ENCODE results near the gene AGAP1.
"Not testable (repeated sequence)": the region's sequence is repeated elsewhere in the genome, so short reads cannot be mapped to it uniquely, and the experiment has no call there.

AGAP1 gene

GRCh38 chr2:235596272-235596671 lies 102.4 kb downstream of the AGAP1 start:
- no peak for DNase-seq

GRCh38 chr2:235597081-235597615 lies 103.3 kb downstream of the AGAP1 start:
- no peak for DNase-seq

- DNase-seq = no peak
These were observed 104.2 kb downstream of the AGAP1 start for GRCh38 chr2:235598026-235598425.

- DNase-seq = no peak
These were observed 105.0 kb downstream of the AGAP1 start for GRCh38 chr2:235598532-235599531.

- DNase-seq = no peak
These were observed 105.9 kb downstream of the AGAP1 start for GRCh38 chr2:235599596-235600338.

GRCh38 chr2:235600406-235600805 lies 106.6 kb downstream of the AGAP1 start:
- DNase-seq = no peak

- DNase-seq = no peak
These were observed 107.1 kb downstream of the AGAP1 start for GRCh38 chr2:235600926-235601325.

GRCh38 chr2:235601960-235602704 lies 108.3 kb downstream of the AGAP1 start:
- DNase-seq = no peak

GRCh38 chr2:235602971-235603370 lies 109.1 kb downstream of the AGAP1 start:
- not testable (repeated sequence) for DNase-seq

GRCh38 chr2:235603659-235604058 lies 109.8 kb downstream of the AGAP1 start:
- no peak for DNase-seq

GRCh38 chr2:235605312-235606003 lies 111.6 kb downstream of the AGAP1 start:
- DNase-seq = no peak

- no peak for DNase-seq
These were observed 112.3 kb downstream of the AGAP1 start for GRCh38 chr2:235606004-235606715.

- no peak for DNase-seq
These were observed 113.8 kb downstream of the AGAP1 start for GRCh38 chr2:235607546-235608199.

- no peak for DNase-seq
These were observed 114.5 kb downstream of the AGAP1 start for GRCh38 chr2:235608200-235608887.

GRCh38 chr2:235609321-235609720 lies 115.5 kb downstream of the AGAP1 start:
- DNase-seq = no peak

GRCh38 chr2:235609746-235610145 lies 115.9 kb downstream of the AGAP1 start:
- no peak for DNase-seq

- no peak for DNase-seq
These were observed 116.9 kb downstream of the AGAP1 start for GRCh38 chr2:235610696-235611257.

- no peak for DNase-seq
These were observed 117.5 kb downstream of the AGAP1 start for GRCh38 chr2:235611349-235611748.

- DNase-seq = no peak
These were observed 117.9 kb downstream of the AGAP1 start for GRCh38 chr2:235611756-235612155.

Measured in activated CD4-positive, alpha-beta T cell treated with anti-CD3 and anti-CD28 coated beads, Interleukin-10, Interleukin-2, amounts not matched to agents 100 ng/mL and 50 ng/mL, durations not matched to agents 16 hours and 8 hours (primary cell).